Iris pigment epithelial cell (primary cell): Measurements from ENCODE around the gene LSS.
"Not testable (repeated sequence)": the region's sequence is repeated elsewhere in the genome, so short reads cannot be mapped to it uniquely, and the experiment has no call there.

ENCODE experiments used
- DNase-seq: peaks from one replicate; pipeline ENCODE4 v3.0.0-alpha.2; 2011; ENCODE audit warnings: low read depth

LSS gene

DNA sequence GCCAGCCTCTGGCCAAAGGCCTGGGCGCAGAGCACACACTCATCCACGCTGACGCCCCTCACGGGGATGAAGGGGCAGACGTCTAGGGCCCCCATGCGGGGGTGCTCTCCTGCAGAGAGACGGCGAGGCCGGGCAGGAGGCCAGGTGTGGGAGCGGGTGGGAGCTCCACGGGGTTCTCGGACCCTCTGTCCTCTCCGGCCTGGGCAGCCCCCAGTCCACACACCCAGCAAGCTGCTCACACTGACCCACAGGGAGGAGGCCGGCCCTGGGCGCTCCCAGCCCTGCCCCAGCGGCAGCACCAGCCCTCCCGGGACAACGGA, 75.7 kb downstream of the LSS start:
- no peak for DNase-seq

DNA sequence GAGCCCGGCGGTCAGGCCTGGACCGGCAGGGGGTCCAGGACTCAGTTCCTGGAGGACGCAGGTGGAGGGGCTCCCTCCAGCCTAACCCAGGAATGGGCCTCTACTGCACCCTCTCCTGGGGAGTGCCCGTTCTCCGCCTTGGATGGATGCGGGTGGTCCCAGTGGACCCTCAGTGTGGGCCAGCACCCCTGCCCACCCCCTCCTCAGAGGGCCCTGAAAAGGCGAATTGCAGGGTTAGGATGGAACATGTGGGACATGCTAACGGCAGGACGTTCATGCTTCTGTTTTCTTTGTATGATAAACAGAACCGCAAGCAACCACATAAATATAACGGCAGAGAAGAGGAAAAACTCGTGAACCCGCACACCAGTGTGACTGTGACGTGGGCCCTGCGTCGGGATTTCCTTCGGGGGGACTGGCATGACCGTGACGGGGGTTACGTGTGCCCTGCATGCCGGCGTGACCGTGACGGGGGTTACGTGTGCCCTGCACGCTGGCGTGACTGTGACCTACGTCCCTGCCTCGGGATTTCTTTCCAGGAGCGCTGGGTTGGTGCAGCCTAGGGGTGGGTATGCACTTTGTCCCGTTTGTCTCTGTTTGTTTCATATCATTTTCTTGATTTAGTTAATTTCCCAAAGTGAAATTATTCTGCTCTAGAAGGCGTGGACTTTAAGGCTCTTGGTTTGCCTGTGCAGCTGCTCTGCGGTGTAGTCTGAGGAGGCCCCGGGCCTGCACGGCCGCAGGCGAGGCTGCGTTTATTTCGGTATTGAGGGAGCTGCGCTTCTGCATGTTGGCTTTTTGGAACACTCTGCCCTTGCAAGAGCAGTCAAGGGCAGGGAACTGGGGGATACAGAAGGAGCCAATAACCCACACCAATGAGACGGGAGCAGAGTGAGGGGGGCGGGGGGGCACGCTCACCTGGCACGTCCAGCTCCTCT, 76.3 kb downstream of the LSS start:
- DNase-seq, result no peak

DNA sequence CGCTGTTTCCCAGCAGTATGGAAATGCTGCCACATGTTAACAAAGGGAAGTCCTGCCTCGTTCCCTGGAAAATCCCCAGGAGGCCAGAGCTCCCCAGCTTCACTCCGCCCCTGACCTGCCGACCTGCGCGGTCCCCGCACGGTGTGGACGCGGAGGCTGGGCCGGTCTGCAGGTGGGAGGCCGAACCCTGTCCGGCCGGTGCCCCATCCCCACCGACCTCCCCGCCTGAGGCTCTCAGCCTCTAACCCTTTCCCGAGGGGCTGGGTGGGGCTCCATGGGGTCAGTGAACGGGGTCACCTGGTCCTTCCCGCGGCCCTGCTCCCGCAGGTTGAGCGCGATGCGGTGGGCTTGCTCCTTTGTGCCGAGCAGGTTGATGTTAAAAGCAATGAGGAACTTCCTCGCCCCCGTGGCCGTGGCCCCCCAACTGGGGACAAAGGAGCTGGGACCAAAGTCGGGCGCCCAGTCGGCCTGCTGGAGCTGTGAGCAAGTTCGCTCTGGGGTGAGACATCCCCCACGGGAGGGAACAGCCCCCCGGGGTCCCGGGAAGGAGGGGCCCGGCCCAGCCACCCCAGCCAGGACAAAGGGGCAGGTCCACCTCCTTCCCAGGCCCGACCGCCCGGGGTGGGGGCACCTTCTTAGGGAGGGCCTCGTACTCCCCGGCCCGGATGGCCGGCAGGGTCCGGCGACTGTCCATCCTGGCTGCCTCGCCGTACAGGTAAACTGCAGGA, 77.1 kb downstream of the LSS start:
- no peak for DNase-seq

DNA sequence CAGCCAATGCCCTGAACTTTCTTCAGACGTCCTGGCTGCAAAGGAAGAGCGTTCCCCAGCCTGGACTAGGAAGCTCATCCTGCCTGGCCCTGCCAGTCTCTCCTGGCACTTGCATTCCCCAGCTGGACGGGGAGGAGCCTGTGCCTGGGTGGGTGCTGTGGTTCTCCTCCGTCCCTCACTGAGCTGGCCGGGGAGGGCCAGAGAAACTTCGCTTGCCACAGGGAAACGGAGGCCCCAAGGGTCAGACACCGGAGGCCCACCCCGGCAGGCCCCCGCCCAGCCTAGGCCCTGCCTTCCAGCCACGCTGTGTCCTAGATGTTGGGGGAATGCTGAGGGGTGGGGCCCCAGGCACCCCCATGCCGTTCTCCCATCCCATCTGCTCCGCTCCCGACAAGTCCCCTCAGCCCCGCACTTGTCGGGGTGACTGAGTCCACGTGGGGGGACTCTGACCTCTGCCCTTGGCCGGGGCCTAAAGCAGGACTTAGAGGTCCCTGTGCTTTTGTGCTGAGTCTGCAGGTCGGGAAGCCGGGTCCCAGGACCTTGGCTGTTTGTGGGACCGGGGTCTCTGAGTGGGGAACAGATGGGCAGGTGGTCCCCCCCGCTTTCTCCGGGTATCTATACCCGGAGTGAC, 78.0 kb downstream of the LSS start:
- no peak for DNase-seq

DNA sequence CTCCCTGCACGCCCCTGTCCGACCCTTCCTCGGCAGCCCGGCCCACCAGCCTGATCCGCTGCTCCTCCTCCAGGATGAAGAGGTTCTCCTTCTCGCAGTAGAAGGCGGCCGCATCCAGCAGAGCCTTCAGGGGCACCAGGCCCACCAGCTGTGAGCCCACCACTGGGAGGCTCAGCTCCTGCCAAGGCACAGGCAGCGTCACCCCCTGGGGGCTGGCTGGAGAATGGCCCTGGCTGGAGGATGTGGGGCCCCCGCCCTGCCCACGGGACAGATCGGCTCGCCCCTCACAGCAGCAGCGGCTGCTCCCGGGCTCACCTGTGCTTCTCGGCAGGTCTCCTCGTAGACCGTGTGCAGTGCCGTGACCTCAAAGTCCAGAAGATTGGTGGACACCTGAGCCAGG, 78.5 kb downstream of the LSS start:
- DNase-seq, result no peak

DNA sequence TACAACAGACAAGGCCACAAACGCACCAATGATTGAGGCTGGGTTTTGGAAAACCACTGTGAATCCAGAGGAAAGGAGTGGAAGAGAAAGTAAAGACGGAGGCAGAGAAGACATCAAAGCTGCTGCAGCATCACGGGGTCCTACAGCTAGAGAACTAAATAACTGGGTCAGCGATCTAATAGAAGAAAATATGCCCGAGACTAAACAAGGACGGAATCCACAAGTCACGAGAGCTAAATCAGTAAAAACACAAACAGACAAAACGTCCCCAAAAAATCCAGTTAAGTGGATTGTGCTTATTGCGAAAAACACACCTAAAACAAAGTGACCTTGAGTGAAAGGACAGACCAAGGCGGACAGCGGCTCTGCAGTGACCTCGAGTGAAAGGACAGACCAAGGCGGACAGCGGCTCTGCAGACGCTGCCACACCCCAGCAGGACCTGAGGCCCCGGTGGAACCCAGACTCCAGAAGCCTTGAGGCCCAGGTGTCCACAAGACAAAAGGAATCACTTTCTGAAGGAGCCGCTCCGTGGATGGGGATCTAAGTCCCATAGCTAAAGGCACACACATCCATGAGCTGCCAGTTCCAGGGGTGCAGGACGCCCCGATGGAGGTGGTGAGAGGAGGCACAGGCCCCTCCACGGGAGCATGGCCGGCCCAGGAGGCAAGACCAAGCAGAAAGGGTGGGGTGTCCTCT, 79.2 kb downstream of the LSS start:
- DNase-seq, result no peak

DNA sequence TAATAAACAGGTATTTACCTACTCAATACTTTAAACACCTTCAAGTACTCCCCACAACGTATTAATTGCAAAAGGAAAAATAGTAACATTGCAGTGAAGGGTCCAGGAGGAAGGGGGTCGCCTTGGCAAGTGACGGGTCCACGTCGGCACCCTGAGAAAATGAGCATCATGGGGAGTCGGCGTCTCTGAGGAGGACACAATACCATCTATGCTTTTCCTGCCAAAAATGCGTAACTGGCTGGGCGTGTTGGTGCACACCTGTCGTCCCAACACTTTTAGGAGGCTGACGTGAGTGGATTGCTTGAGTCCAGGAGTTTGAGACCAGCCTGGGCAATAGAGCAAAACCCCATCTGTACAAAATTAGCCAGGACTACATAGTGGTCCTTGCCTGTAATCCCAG, 80.5 kb downstream of the LSS start:
- no peak for DNase-seq

DNA sequence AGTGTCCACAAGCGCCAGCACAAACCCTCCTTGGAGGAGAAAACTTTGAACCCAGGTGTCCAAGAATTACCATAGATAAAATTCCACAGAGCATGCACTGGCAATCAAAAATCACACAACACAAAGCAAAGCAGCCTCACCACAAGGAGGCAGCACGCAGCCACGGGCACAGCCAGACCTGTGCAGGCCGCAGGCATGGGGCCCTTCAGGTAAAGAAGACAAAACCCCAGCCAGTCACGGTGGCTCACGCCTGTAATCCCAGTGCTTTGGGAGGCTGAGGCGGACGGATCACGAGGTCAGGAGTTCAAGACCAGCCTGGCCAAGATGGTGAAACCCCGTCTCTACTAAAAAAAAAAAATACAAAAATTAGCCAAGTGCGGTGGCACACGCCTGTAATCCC, 81.1 kb downstream of the LSS start:
- DNase-seq, result peak; percentile 49

DNA sequence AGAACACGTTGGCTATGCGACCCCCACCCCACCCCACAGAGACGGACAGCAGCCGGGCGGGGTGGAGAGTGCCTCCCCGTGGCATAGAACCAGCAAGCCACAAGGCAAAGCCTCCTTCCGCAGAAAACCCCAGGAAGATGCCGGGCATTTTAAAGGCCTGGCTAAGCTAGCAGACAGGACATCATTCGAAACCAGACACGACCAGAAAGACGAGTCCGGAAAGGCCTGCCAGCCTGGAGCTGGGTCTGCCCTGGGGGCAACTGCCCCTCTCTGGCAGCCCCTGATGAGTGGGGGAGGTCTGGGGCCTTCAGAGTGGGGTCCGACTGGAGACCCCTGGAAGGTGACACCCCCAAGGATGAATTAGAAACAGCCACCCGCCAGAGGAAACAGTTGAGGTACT, 81.7 kb downstream of the LSS start:
- no peak for DNase-seq

DNA sequence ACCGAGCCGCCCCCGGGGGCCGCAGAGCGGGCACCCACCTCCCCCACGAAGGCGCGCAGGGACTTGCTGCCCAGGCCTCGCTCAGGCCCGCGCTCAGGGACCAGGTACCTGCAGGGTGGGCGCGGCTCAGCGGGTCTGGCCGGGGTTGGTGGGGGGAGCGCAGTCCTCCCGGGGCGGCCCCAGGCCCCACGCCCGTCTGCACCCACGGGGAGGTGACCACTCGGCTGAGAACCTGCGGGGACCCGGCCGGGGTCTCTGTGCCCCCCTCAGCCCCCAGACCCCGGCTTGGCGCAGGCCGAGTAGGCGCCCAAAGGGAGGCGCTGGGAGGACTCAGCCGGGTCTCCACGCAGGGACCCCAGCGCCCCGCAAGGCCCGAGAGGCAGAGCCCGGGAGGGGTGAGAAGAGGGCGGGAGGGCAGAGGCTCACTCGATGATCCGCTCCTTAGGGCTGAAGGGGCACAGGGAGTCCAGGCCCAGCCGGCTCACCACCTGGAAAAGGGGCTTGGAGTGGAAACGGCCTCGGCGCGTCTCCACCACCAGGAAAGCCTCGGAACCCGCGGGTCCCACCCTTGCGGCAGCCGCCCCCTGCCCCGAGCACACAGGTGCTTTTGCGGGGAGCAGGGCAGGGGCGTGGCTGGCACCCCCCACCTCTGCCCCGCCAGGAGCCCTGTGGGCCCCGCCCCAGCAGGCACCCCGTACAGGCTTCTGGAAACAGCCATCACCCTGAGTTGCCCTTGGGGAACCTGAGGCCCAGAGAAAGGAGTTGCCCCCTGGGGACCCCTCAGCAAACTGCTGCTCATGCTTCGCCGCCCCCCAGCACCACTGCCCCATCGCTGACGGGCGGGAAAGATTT, 82.5 kb downstream of the LSS start:
- DNase-seq, result no peak

DNA sequence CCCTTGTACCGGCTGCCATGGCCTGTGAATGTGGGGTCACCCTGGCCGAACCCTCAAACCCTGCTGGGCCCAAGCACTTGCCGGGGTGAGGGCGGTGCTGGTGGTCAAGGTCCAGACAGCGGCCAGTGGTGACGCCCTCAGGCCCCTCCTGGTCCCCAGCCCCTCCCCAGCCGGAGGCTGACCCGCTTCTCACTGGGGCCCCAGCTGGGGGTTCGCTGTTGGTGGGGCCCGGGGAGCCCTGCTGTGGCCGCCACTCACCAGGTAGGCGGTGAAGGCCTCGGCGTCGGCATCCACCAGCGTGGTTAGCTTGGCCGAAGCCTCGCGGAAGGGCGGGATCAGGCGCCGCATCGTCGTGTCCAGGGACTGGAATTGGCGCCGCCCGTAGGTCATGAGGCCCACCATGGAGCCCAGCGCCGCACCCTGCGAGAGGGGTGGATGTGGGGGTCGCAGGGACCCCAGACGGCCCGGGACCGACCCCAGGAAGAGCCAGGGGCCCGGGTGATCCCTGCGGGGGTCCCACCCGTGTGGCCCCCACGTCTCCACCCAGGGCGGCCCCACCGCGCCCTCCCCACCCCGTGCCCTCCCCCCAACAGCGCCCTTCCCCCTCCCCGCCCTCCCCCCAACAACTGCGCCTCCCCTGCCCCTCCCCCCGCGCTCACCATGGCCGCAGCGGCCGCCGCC, 83.3 kb downstream of the LSS start:
- no peak for DNase-seq

DNA sequence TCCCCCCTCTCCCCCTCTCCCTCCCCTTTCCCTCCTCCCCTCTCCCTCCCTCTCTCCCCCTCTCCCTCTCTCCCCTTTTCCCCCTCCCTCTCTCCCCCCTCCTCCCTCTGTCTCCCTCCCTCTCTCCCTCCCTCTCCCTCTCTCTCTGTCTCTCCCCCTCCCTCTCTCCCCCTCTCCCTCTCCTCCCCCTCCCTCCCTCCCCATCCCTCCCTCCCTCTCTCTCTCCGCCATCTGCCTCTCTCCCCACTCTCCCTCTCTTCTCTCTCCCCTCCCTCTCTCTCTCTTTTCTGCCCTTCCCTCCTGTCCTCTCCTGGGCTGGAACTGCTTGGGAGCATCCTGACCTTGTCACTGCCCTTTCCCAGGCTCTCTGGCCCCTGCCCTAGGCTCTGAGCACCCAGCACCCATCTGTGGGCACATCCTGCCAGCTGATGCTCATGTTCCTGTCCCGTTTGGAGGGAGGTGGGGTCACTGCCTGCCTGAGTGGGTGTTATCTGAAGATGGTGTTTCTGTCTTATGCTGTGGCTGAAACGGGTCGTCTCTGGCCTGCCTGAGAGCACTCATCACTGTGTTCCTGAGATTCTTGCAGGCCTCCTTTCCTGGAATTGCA, 84.0 kb downstream of the LSS start:
- DNase-seq, result no peak

DNA sequence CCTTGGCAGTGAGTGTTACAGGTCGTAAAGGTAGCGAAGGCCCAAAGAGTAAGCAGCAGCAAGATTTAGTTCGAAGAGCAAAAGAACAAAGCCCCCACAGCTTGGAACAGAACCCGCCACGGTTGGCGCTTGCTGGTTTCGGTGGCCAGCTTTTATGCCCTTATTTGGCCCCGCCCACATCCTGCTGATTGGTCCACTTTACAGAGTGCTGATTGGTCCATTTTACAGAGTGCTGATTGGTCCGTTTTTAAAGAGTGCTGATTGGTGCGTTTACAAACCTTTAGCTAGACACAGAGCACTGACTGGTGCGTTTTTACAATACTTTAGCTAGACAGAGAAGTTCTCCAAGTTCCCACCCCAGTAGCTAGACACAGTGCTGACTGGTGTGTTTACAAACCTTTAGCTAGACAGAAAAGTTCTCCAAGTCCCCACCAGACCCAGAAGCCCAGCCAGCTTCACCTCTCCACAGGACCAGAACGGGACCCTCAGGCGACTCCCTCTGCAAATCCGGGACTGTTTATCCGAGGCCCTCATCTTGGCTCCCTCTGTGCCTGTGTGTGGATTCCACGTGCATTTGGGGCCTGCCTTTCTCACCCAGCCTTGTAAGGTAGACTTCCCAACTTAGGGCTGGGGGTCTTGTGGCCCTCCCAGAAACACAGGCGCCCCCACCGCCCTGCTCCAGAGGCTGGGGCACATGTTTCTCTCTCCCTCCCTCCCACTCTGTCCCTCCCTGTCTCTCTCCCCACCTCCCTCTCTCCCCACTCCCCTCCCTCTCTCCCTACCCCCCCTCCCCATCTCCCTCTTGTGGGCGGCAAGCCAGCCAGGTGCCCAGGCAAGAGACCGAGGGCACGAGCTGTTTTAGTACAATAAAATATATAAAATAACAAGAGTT, 85.7 kb downstream of the LSS start:
- DNase-seq, result no peak

DNA sequence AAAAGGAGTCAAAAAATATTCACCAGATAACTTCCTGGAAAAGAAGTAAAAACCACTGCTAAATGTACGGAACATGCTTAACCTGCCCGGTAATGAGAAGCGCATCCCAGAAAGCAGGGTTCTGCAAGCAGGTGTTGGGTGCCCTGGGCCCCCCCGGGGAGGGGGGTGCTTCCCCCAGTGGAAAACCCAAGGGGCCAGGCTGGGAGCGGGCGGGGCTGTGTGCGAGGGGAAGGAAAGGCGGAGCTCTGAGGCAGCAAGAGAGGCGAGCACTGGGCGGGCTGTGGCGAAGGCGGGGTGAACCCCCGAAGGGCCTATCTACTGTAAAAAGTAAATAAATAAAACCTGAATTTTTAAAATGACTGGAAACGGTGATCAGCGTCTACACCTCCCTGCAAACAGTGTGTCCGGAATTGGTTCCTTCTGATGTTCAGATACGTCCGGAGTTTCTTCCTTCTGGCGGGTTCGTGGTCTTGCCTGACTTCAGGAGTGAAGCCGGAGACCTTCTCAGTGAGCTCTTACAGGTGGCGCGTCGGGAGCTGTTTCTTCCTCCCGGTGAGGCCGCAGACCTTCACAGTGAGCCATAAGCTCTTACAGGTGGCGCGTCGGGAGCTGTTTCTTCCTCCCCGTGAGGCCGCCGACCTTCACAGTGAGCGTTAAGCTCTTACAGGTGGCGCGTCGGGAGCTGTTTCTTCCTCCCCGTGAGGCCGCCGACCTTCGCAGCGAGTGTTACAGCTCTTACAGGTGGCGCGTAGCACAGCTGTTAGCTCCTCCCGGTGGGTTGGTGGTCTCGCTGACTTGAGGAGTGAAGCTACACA, 86.6 kb downstream of the LSS start:
- DNase-seq, result no peak

DNA sequence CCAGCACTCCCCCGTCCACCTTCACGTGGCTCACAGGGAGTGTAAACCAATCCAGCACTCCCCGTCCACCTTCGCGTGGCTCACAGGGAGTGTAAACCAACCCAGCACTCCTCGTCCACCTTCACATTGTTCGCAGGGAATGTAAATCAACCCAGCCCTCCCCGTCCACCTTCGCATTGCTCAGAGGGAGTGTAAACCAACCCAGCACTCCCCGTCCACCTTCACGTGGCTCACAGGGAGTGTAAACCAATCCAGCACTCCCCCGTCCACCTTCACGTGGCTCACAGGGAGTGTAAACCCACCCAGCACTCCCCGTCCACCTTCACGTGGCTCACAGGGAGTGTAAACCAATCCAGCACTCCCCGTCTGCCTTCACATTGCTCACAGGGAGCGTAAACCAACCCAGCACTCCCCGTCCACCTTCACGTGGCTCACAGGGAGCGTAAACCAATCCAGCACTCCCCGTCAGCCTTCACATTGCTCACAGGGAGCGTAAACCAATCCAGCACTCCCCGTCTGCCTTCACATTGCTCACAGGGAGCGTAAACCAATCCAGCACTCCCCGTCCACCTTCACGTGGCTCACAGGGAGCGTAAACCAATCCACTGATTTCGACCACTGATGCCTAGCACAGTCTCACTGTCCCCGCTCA, 88.1 kb downstream of the LSS start:
- not testable (repeated sequence) for DNase-seq

DNA sequence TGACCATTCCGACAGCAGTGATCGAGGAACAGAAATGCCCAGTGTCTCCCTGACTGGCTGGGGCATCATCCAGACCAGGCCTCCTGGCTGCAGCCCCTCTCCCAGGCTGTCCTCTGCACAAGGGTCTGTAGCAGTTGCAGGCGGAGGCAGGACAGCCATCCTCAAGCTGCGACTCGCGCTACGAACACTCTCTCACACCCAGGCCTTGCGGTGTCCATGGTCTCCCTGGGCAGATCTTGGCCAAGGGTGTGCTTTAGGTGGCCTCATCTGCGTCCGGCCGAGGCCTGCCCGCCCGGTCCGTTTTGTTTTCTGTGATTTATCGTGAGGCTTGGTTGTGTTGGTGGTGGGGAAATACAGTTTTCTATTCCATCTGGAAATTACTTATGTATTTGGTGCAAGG, 88.9 kb downstream of the LSS start:
- no peak for DNase-seq

DNA sequence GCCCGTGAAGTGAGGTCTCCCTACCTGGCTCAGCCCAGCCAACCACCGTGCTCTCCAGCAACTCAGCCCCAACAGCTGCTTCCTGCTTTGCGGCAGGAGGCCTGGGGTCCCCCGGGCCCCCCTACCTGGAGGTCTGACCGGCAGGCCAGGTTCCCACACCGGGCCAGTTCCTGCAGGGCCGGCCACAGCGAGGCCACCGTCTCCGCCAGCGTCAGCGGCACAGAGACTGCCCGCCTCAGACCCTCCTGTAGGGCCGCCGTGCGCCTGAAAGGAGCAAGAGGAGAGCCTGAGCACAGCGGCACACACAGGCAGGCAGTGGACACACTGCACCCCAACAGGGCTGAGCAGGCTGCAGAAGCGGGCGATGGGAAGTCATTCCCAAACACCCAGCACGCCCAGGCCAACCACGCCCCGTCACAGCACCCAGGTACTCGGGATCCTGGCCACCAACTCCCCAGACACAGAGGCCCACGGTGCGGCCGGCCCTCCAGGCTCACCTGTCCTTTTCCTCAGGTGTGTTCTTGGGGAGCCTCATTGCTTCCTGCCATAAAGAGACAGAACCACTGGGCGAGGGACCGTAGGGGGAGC, 90.1 kb downstream of the LSS start:
- DNase-seq, result no peak
